DMS53 (cell line): ENCODE measurements around the gene AGPAT3.

Source experiments
- DNase-seq: peaks from one replicate; lab custom pipeline; 2025; lab: John Stamatoyannopoulos, UW

The AGPAT3 gene

DNA sequence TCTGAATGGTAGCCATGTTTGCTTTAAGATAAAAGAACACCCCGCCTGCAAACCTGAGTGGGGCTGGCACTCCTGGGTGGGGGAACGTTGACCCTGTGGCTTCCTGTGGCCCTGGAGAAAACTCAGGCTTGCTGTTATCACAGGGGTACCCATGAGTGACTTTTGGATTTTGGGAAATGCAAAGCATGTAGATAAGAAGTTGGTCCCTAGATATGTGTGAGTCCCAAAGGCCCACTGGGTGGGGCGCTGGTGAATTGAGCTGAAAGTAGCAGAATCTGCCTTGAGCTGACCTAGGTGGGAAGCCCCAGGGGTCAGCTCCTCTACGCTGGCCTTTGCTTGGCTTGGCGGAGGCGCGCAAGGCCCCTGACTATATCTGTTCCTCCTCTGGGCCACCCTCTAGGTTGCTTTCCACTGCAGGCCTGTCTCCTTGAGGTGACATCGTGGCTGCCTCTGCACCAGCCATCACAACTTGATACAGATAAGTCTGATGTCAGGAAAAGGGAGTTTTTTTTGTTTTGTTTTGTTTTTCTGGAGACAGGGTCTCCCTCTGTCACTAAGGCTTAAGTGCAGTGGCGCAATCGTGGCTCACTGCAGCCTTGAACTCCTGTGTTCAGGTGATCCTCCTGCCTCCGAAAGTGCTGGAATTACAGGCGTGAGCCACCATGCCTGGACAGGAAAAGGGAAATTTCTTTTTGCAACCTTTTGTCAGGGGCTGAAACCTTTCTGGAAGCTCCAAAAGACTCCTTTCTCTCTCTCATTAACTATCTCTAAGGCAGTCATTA lies 72.2 kb downstream of the AGPAT3 start:
- DNase-seq, result no peak

- DNase-seq, result no peak
These were observed 72.9 kb downstream of the AGPAT3 start for GRCh38 chr21:43937891-43938309.

GRCh38 chr21:43938751-43939442 lies 73.9 kb downstream of the AGPAT3 start:
- peak; percentile 89 for DNase-seq

- DNase-seq, result no peak
These were observed 74.7 kb downstream of the AGPAT3 start for GRCh38 chr21:43939443-43940328.

- no peak for DNase-seq
These were observed 75.5 kb downstream of the AGPAT3 start for GRCh38 chr21:43940329-43941050.

DNA sequence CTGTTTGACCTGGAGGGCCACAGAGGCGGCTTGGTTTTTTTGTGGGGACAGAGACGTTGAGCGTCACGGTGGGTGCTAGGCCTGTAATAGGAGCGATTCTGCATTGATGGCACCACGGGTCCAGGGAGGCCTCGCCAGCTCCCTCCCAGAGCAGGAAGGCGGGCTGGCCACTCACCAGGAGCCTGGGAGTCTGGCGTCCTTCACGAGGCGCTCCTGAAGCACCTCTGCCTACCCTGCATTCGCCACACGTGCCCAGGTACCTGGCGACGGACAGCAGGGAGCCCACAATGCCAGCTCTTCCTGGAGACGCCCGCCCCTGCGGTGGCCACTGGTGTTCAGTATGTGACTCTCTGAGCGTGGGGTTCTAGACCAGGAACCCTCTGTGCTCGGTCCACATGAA lies 77.2 kb downstream of the AGPAT3 start:
- DNase-seq, result no peak

GRCh38 chr21:43942621-43943020 lies 77.6 kb downstream of the AGPAT3 start:
- no peak for DNase-seq

GRCh38 chr21:43943512-43944077 lies 78.6 kb downstream of the AGPAT3 start:
- DNase-seq, result no peak

DNA sequence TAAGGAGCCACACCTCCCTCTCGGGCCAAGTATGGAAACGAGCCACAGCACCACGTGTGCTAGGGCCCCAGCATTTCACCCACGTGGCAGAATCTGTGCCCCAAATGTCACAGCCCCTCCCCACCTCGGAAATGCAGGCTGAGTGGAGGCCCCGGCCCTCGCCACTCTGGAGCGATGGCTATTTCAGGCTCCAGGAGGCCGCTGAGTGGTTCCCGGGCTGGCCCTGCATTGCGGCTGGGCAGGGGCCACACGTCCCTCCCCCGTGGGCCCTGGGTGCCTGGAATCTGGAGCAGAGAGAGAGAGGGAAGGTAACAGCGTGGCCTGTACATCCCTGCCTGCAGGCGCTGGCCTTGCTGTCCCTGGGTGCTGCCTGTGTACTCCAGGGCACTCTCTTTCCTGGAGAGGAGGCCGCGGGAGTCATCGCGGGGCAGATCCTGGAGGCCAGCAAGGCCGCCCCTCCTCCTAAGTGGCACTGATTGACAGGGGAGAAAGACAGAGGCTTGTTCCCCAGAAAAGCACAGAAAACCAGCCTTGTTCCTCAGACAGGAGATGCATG lies 79.1 kb downstream of the AGPAT3 start:
- no peak for DNase-seq

DNA sequence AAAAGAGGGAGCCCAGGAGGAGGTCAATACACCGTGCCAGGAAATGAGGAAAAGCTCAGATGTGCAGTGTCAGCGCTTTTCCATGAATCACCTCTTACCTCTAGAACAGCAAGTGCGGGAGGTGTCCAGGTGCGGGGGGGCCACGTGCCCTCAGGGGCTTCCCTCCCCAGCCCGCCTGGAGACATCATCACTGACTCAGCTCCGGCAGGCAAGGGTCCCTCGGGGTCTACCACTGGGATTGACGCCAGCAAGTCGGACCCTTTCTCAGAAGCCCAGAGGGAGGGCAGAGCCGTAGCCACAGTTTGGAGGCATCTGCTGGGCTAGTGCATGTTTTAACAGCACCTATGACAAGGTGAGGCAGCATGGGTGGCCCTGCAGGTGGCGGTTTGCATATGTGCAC lies 79.7 kb downstream of the AGPAT3 start:
- no peak for DNase-seq

DNA sequence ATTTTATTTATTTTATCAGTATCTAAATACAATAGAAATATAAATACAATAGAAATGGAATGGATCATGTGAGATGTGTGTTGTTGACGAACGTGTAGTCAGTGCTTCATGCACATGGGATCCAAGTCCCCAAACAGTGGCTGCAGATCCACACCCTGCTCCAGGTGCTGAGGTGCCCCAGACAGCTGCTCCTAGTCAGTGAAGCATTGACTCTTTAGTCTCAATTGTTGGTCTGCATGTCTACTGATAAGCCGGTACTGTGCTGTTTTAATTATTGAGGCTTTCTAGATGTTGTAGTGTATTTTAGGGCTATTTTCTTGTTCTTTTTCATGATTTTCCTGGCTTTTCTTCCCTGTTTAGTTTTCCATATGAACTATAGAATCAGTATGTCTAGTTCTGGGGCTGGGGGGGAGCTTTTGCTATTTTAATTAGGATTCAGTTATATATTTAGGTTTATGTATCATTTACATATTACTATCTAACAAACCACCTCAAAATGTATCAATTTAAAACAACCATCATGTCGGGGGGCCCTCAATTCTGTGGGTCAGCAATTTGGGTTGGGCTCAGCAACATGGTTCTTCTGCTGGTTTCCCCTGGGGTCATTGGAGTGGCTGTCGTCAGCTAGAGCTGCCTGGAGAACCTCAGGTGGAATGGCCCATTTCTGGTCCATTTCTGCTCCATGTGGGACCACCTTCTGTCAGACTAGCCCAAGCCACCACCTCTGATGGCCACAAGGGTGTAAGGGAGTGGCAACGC lies 83.9 kb downstream of the AGPAT3 start:
- DNase-seq, result no peak

GRCh38 chr21:43949499-43950208 lies 84.6 kb downstream of the AGPAT3 start:
- DNase-seq, result no peak

- no peak for DNase-seq
These were observed 85.5 kb downstream of the AGPAT3 start for GRCh38 chr21:43950481-43950880.

DNA sequence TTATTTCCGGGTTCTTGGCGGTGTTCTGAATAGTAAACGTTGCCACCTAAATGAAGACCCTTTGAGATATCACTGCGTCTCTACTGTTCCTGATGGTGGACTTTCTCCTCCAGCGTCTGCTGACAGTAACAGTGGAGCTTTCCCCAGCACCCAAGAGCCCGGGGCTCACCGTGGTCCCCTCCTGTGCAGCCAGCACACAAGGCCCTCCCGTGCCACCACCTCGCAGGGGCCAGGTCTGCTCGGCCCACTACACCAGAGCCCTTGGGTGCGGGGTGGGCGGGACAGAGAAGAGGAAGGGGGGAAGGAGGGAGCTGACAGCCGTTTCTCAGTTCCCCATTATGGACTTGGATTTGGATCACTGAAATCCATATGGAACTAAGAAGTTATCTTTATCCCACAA lies 85.9 kb downstream of the AGPAT3 start:
- no peak for DNase-seq

GRCh38 chr21:43951911-43952703 lies 87.1 kb downstream of the AGPAT3 start:
- DNase-seq, result no peak

DNA sequence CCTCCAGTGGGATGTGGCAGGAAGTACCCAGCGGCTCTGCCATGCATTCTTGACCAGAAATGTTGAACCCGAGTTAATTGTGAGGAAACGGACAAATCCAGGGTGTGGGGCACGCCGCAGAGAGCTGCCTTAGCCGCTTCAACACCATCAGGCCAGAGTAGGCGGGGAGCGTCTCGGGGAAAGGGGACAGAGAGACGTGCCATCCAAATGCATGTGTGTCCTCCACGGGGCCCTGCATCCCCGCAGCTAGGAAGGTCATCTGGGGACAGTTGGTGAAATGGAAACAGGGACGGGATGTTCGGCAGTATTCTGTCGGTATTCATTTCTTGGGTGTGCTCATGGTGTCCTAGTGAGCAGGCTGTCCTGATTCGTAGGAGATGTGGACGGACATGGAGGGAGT lies 88.0 kb downstream of the AGPAT3 start:
- no peak for DNase-seq

DNA sequence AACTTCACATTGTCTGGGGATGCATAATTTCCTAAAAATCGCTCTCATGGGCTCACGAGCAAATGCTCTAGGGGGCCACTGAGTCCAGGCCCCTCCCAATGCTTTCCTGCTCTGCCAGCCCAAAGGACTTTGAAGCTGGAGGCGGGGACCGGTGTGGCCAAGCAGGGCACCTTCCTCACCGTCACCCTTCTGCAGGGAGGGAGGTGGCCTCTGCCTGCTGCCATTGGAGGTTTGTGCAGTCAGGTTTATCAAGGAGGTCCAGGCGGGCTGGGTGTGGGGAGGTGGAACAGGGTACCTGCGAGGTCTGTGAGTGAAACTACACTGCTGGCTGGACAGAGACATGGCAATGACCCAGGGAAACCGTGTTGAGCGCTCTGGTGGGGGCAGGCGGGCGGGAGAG lies 89.0 kb downstream of the AGPAT3 start:
- DNase-seq, result no peak

GRCh38 chr21:43954896-43955295 lies 89.9 kb downstream of the AGPAT3 start:
- no peak for DNase-seq
